Smooth muscle cell (in vitro differentiated cells): ENCODE data around the gene MAEA. TPM values are rescaled to one million over a fixed set of nuclear protein-coding genes. Genes with fewer than 3 reads are reported as not detected.
"Not testable (repeated sequence)": the region's sequence is repeated elsewhere in the genome, so short reads cannot be mapped to it uniquely, and the experiment has no call there.

ENCODE experiments used
- DNase-seq: peaks from one replicate; lab custom pipeline; 2025; ENCODE audit not compliant: unreplicated experiment; lab: John Stamatoyannopoulos, UW
- H2AFZ ChIP-seq: fragments of 200-600 bp; sonication (generic); 2 replicates; pipeline ENCODE4 v1.6.0; 2016; ENCODE audit warnings: antibody characterized with exemption, low read depth, mild to moderate bottlenecking
- H3F3A ChIP-seq: fragments of 200-600 bp; sonication (generic); 2 replicates; pipeline ENCODE4 v1.6.0; 2017; ENCODE audit warnings: antibody characterized with exemption, low read depth
- H3K27ac ChIP-seq: fragments of 200-600 bp; sonication (generic); 2 replicates; pipeline ENCODE4 v1.5.1; 2016; ENCODE audit warnings: low read depth, mild to moderate bottlenecking
- H3K27me3 ChIP-seq: fragments of 200-600 bp; sonication (generic); 2 replicates; pipeline ENCODE4 v1.6.1; 2016; ENCODE audit warnings: low read depth, mild to moderate bottlenecking
- H3K36me3 ChIP-seq: fragments of 200-600 bp; sonication (generic); 2 replicates; pipeline ENCODE4 v1.5.1; 2016; ENCODE audit warnings: low read depth
- H3K4me1 ChIP-seq: fragments of 200-600 bp; sonication (generic); 2 replicates; pipeline ENCODE4 v1.5.1; 2016; ENCODE audit warnings: low read depth
- H3K4me2 ChIP-seq: fragments of 200-600 bp; sonication (generic); 2 replicates; pipeline ENCODE4 v1.6.0; 2016; ENCODE audit warnings: mild to moderate bottlenecking
- H3K4me3 ChIP-seq: fragments of 200-600 bp; sonication (generic); 2 replicates; pipeline ENCODE4 v1.5.1; 2016; ENCODE audit warnings: mild to moderate bottlenecking
- H3K79me2 ChIP-seq: fragments of 200-600 bp; sonication (generic); 2 replicates; pipeline ENCODE4 v1.6.0; 2016; ENCODE audit warnings: low read depth, mild to moderate bottlenecking
- H3K9ac ChIP-seq: fragments of 200-600 bp; sonication (generic); 2 replicates; pipeline ENCODE4 v1.6.0; 2016; ENCODE audit warnings: low read depth
- H3K9me3 ChIP-seq: fragments of 200-600 bp; sonication (generic); replicated peaks from 2 replicates; pipeline ENCODE4 v1.5.1; 2016; ENCODE audit warnings: low read depth
- H4K20me1 ChIP-seq: fragments of 200-600 bp; sonication (generic); 2 replicates; pipeline ENCODE4 v1.6.0; 2016; ENCODE audit warnings: low read depth
- WGBS: methylation state at CpG from one replicate; pipeline ENCODE4 v1.1.7; 2016; ENCODE audit warnings: low lambda C conversion rate; 5-methylcytosine and 5-hydroxymethylcytosine counted together
- polyA plus RNA-seq: library from polyadenylated mRNA; unstranded; fragments of >200 nt; fragmentation: Nextera tagmentation; extraction: Ambion mirVana; gene quantifications from 2 replicates; pipeline ENCODE4 v1.2.1, GENCODE V29; 2016
- total RNA-seq: library from RNA; depleted of rRNA; stranded (reverse); fragments of >200 nt; gene quantifications from 2 replicates; pipeline ENCODE4 v1.2.3, GENCODE V29; 2014
- TF ChIP-seq, protein P1 (sequence below): fragments of 200-600 bp; sonication (generic); IDR thresholded peaks from 2 replicates; pipeline ENCODE4 v1.5.1; 2017; ENCODE audit warnings: borderline replicate concordance, mild to moderate bottlenecking, antibody characterized with exemption; ENCODE audit not compliant: insufficient read depth, poor library complexity, severe bottlenecking

MAEA gene
- total and polyA plus RNA-seq, 2 experiments from 2014 or later = 48.0 to 48.2 TPM

DNA sequence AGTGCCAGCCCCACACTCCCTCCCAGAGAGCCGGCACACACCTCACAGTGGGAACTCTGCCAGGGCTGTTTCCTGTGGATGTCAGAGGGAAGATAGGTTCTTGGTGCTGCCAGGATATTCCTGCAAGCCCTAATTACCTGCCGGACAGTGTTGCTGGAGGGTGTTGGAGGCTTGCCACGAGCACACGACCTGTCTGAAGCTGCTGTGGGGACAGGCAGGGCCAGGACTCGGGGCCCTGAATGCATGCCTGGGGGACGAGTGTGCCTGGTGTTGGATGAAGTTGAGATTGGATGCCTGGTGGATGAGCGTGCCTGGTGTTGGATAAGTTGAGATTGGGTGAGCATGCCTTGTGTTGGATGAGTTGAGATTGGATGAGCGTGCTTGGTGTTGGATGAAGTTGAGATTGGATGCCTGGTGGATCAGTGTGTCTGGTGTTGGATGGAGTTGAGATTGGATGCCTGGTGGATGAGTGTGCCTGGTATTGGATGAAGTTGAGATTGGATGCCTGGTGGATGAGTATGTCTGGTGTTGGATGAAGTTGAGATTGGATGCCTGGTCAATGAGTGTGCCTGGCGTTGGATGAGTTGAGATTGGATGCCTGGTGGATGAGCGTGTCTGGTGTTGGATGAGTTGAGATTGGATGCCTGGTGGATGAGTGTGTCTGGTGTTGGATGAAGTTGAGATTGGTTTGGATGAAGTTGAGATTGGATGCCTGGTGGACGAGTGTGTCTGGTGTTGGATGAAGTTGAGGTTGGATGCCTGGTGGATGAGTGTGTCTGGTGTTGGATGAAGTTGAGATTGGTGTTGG, 34.1 kb downstream of the MAEA start:
- Histone ChIP-seq H3K9me3 (no peaks in the 10 kb centered on the region), H3K4me1 (no peaks in the 10 kb centered on the region), H4K20me1 (peaks cover 61% of the 10 kb centered on the region), H3K27ac (peak overlapping the region; percentile 62), H3K9ac (peak overlapping the region; percentile 9), H3K4me2 (no peak overlapping the region), H3K4me3 (no peak overlapping the region), H3K36me3 (no peaks in the 10 kb centered on the region), H3K79me2 (no peaks in the 10 kb centered on the region), H2AFZ (no peak overlapping the region), H3F3A (peaks cover 9% of the 10 kb centered on the region), H3K27me3 (no peaks in the 10 kb centered on the region)
- no peak for DNase-seq
- TF ChIP-seq, protein P1, sequence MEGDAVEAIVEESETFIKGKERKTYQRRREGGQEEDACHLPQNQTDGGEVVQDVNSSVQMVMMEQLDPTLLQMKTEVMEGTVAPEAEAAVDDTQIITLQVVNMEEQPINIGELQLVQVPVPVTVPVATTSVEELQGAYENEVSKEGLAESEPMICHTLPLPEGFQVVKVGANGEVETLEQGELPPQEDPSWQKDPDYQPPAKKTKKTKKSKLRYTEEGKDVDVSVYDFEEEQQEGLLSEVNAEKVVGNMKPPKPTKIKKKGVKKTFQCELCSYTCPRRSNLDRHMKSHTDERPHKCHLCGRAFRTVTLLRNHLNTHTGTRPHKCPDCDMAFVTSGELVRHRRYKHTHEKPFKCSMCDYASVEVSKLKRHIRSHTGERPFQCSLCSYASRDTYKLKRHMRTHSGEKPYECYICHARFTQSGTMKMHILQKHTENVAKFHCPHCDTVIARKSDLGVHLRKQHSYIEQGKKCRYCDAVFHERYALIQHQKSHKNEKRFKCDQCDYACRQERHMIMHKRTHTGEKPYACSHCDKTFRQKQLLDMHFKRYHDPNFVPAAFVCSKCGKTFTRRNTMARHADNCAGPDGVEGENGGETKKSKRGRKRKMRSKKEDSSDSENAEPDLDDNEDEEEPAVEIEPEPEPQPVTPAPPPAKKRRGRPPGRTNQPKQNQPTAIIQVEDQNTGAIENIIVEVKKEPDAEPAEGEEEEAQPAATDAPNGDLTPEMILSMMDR = no peak
- WGBS = 90% methylated on average over 11 of the region's 11 CpGs

DNA sequence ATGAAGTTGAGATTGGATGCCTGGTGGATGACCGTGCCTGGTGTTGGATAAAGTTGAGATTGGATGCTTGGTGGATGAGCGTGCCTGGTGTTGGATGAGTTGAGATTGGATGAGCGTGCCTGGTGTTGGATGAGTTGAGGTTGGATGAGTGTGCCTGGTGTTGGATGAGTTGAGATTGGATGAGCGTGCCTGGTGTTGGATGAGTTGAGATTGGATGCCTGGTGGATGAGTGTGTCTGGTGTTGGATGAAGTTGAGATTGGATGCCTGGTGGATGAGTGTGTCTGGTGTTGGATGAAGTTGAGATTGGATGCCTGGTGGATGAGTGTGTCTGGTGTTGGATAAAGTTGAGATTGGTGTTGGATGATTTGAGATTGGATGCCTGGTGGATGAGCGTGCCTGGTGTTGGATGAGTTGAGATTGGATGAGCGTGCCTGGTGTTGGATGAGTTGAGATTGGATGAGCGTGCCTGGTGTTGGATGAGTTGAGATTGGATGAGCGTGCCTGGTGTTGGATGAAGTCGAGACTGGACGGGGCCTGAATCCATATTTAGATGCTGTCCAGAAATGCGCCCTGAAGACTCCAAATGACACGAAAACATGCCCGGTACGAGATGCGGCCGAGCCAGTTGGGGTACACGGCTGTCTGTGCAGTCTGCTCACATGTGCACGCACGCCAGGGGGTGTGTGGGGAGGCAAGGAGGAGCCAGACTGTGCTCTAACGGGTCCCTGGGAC, 34.9 kb downstream of the MAEA start:
- H3K79me2 ChIP-seq, H3K4me2 ChIP-seq, H2AFZ ChIP-seq, H3F3A ChIP-seq, H3K4me3 ChIP-seq, H3K4me1 ChIP-seq, H3K27me3 ChIP-seq, H3K9me3 ChIP-seq, H3K36me3 ChIP-seq, DNase-seq, H3K9ac ChIP-seq: not testable (repeated sequence)
- Histone ChIP-seq H3K27ac (peak overlapping the region; percentile 62), H4K20me1 (peaks cover 67% of the 10 kb centered on the region)
- WGBS = 97% methylated on average over 20 of the region's 20 CpGs

- DNase-seq = no peak
- Histone ChIP-seq H3K27me3 (no peaks in the 10 kb centered on the region), H3K4me3 (no peak overlapping the region), H3K4me2 (no peak overlapping the region), H2AFZ (no peak overlapping the region), H3K36me3 (no peaks in the 10 kb centered on the region), H4K20me1 (peaks cover 72% of the 10 kb centered on the region), H3K9ac (no peak overlapping the region), H3K9me3 (no peaks in the 10 kb centered on the region), H3F3A (peaks cover 9% of the 10 kb centered on the region), H3K79me2 (no peaks in the 10 kb centered on the region), H3K4me1 (no peaks in the 10 kb centered on the region), H3K27ac (peak overlapping the region; percentile 62)
- TF ChIP-seq, protein P1 = no peak
- WGBS = 97% methylated on average over 11 of the region's 11 CpGs
Observed at GRCh38 chr4:1325176-1325480, 35.4 kb downstream of the MAEA start.

DNA sequence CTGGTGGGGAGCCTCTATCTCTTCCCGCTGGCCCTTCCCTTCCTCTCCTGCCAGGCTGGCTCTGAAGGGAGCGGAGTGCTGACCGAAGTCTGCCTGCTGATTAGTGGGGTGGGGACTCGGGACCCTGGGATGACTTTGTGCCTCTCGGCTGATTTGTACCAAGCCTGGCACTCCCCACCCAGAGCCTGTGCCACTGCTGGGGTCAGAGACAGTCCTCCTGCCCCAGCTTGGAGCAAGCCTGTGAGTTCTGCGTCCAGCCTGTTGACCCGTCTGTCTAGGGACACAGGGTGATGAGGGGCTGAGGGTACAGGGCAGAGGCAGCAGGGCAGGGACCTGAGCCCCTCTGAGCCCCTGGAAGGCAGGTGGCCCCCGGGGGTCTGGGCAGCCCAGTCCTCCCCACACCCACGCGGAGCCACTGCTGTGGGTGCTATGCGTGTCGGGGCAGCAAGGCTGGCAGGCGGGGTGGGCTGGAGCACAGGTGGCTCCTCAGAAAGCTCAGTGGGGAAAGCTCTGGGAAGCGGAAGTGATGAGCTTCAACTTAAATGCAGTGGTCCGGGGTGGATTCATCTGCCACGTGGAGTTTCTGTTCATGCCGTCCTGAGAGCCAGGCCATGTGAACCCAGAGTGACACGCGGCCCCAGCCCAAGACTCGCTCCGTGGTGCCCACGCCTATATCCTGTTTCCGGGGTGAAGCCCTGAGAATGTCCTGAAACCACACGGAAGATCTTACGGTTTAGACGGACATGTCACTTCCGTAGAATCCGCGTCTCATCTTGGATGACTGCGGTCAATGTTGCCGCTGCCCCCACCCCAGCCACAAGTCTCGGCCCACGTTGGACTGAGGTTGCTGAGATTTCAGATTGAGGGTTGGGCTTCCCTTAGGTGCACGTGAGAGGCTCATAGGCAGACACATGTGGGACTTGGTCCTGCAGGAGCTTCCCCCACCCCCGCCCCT, 36.3 kb downstream of the MAEA start:
- Histone ChIP-seq H3K4me2 (no peak overlapping the region), H3K79me2 (no peaks in the 10 kb centered on the region), H3K27me3 (no peaks in the 10 kb centered on the region), H3K4me3 (no peak overlapping the region), H2AFZ (no peak overlapping the region), H3K27ac (no peak overlapping the region), H4K20me1 (peaks cover 79% of the 10 kb centered on the region), H3K9me3 (no peaks in the 10 kb centered on the region), H3F3A (peaks cover 9% of the 10 kb centered on the region), H3K36me3 (no peaks in the 10 kb centered on the region), H3K4me1 (no peaks in the 10 kb centered on the region), H3K9ac (no peak overlapping the region)
- TF ChIP-seq, protein P1 = no peak
- no peak for DNase-seq
- 96% methylated on average over 33 of the region's 35 CpGs for WGBS
